SH-SY5Y (cell line): ENCODE results near the gene DTYMK.

Experiments used
- GATA2 ChIP-seq: IDR thresholded peaks from 2 replicates; pipeline ENCODE4 v1.6.1; 2011; ENCODE audit warnings: mild to moderate bottlenecking, low read depth, low read length
- GATA3 ChIP-seq: IDR thresholded peaks from 2 replicates; pipeline ENCODE4 v1.6.1; 2011; ENCODE audit warnings: low read depth, mild to moderate bottlenecking, low read length, moderate library complexity

DNA sequence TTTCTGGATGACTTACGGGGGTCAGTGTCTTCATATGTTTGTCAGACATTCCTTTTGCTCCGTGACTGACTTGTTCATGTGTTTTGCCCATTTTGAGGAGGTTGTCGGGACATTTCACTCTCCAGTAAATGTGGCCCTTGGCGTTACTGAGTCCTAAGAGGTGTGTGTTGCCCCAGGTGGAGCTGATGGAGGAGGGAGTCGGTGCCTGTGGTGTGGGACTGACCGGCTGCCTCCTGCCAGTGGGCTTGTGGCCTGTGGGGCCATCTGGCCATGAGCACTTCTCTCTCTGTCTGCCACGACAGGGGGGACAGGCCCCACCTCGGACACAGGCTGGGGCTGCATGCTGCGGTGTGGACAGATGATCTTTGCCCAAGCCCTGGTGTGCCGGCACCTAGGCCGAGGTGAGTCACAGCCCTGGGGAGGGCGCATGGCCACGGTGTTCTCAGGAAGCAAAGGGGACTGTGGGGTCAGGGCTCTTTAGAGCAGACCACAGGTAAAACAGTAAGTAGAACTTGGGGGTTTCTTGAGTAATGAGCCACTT is 33.3 kb downstream of the DTYMK start:
- TF ChIP-seq GATA2, result no peak
- no peak for TF ChIP-seq GATA3
